Dermis microvascular lymphatic vessel endothelial cell (primary cell): Measurements from ENCODE around the gene ZNF100. TPM values are rescaled to one million over a fixed set of nuclear protein-coding genes. Genes with fewer than 3 reads are reported as not detected.
A peak's percentile ranks its signal among the peaks of the same experiment; 100 is the strongest.
"Not testable (repeated sequence)": the region's sequence is repeated elsewhere in the genome, so short reads cannot be mapped to it uniquely, and the experiment has no call there.

Experiments used
- DNase-seq, 2 donors: peaks; one replicate each; pipeline versions ENCODE4 v3.0.0 to v3.0.0-alpha.2; 2010; ENCODE audit warnings: low read depth in 2 of 2
- total RNA-seq: library from RNA; depleted of rRNA; stranded (reverse); fragments of >200 nt; gene quantifications from 2 replicates; pipeline ENCODE4 v1.2.1, GENCODE V29; 2014

ZNF100 gene
- total RNA-seq, 1 donor from 2014 or later: 3.7 TPM

- DNase-seq: no peak
These were observed 63.1 kb downstream of the ZNF100 start for GRCh38 chr19:21704320-21704719.

GRCh38 chr19:21699197-21699596 lies 68.2 kb downstream of the ZNF100 start:
- DNase-seq: no peak

- DNase-seq: peak; percentile 4 to 25
These were observed 69.2 kb downstream of the ZNF100 start for GRCh38 chr19:21698215-21698614.

GRCh38 chr19:21697698-21698097 lies 69.7 kb downstream of the ZNF100 start:
- DNase-seq: no peak

GRCh38 chr19:21694171-21694906 lies 73.0 kb downstream of the ZNF100 start:
- no peak for DNase-seq

GRCh38 chr19:21693399-21693798 lies 74.0 kb downstream of the ZNF100 start:
- no peak for DNase-seq

- DNase-seq: no peak
These were observed 75.7 kb downstream of the ZNF100 start for GRCh38 chr19:21691661-21692060.

GRCh38 chr19:21688464-21688863 lies 78.9 kb downstream of the ZNF100 start:
- no peak for DNase-seq

- DNase-seq: no peak
These were observed 86.7 kb downstream of the ZNF100 start for GRCh38 chr19:21680671-21681070.

- DNase-seq: no peak
These were observed 87.4 kb downstream of the ZNF100 start for GRCh38 chr19:21680026-21680425.

GRCh38 chr19:21677696-21678418 lies 89.5 kb downstream of the ZNF100 start:
- DNase-seq: no peak

- DNase-seq: no peak
These were observed 92.9 kb downstream of the ZNF100 start for GRCh38 chr19:21674454-21674853.

- not testable (repeated sequence) for DNase-seq
These were observed 93.9 kb downstream of the ZNF100 start for GRCh38 chr19:21673479-21673878.

Other genes with a start within 250 kb of the ZNF100 start
- 5.8 and 9.6 TPM in 2 replicates for gene ZNF43, start 68.6 kb upstream of the ZNF100 start, total RNA-seq
- 0.13 TPM in 2 replicates for gene ZNF208, start 243.4 kb upstream of the ZNF100 start, total RNA-seq